NCI-H2171 (cell line): ENCODE data around the gene PRRG1.
"Not testable (repeated sequence)": the region's sequence is repeated elsewhere in the genome, so short reads cannot be mapped to it uniquely, and the experiment has no call there.

Experiments
- DNase-seq: peaks from one replicate; lab custom pipeline; 2025; lab: John Stamatoyannopoulos, UW

The PRRG1 gene

GRCh38 chrX:37472836-37473235 is 123.7 kb downstream of the PRRG1 start:
- no peak for DNase-seq

GRCh38 chrX:37474478-37474877 is 125.3 kb downstream of the PRRG1 start:
- DNase-seq = no peak

- no peak for DNase-seq
These were observed 127.5 kb downstream of the PRRG1 start for GRCh38 chrX:37476571-37477170.

- DNase-seq = not testable (repeated sequence)
These were observed 135.2 kb downstream of the PRRG1 start for GRCh38 chrX:37484335-37484734.

GRCh38 chrX:37485429-37485828 is 136.3 kb downstream of the PRRG1 start:
- DNase-seq = no peak

- no peak for DNase-seq
These were observed 138.1 kb downstream of the PRRG1 start for GRCh38 chrX:37487271-37487670.

- no peak for DNase-seq
These were observed 139.2 kb downstream of the PRRG1 start for GRCh38 chrX:37488323-37488722.

- no peak for DNase-seq
These were observed 142.5 kb downstream of the PRRG1 start for GRCh38 chrX:37491686-37492085.

GRCh38 chrX:37495760-37496159 is 146.6 kb downstream of the PRRG1 start:
- not testable (repeated sequence) for DNase-seq

- not testable (repeated sequence) for DNase-seq
These were observed 148.0 kb downstream of the PRRG1 start for GRCh38 chrX:37497126-37497525.

GRCh38 chrX:37498323-37498722 is 149.2 kb downstream of the PRRG1 start:
- not testable (repeated sequence) for DNase-seq

GRCh38 chrX:37499649-37500048 is 150.5 kb downstream of the PRRG1 start:
- DNase-seq = not testable (repeated sequence)

GRCh38 chrX:37504991-37505390 is 155.8 kb downstream of the PRRG1 start:
- no peak for DNase-seq
